Kidney (tissue), 14 donors: ENCODE results near the gene GRM1. TPM values are rescaled to one million over a fixed set of nuclear protein-coding genes. Genes with fewer than 3 reads are reported as not detected.

Experiments used
- DNase-seq, 5 donors: peaks; one replicate each; pipeline ENCODE4 v3.0.0-alpha.2; 2013 to 2020
- FAIRE-seq: peaks from 2 replicates; lab custom pipeline; 2012; peaks lifted over from hg19 to GRCh38; lab: Jason Lieb, UNC
- H3K27ac ChIP-seq, 2 donors: one replicate each; pipeline ENCODE4 v1.7.0; 2013; ENCODE audit warnings: low read depth in 2 of 2, low read length in 2 of 2, inconsistent platforms in 1 of 2
- H3K27me3 ChIP-seq: one replicate; pipeline ENCODE4 v1.7.1; 2013; ENCODE audit warnings: low read length, inconsistent platforms; ENCODE audit not compliant: control insufficient read depth, insufficient read depth
- H3K36me3 ChIP-seq, 3 donors: one replicate each; pipeline versions ENCODE4 v1.7.0 to v1.7.1; 2013; ENCODE audit warnings: low read length in 3 of 3, control low read depth in 1 of 3, inconsistent platforms in 1 of 3; ENCODE audit not compliant: insufficient read depth in 3 of 3, control insufficient read depth in 2 of 3
- H3K4me1 ChIP-seq, 3 donors: one replicate each; pipeline versions ENCODE4 v1.7.0 to v1.7.1; 2013; ENCODE audit warnings: low read length in 3 of 3, inconsistent platforms in 1 of 3, low read depth in 1 of 3; ENCODE audit not compliant: control insufficient read depth in 2 of 3, insufficient read depth in 2 of 3
- H3K4me3 ChIP-seq, 3 donors: one replicate each; pipeline versions ENCODE4 v1.7.0 to v1.8.1; 2013; ENCODE audit warnings: low read length in 3 of 3, control low read depth in 1 of 3, inconsistent platforms in 1 of 3
- H3K9ac ChIP-seq, 3 donors: one replicate each; pipeline versions ENCODE4 v1.7.0 to v1.7.1; 2013; ENCODE audit warnings: low read length in 3 of 3, control low read depth in 1 of 3, inconsistent platforms in 1 of 3
- H3K9me3 ChIP-seq, 3 donors: one replicate each; pipeline versions ENCODE4 v1.7.0 to v1.7.1; 2013; ENCODE audit warnings: low read length in 3 of 3, control low read depth in 1 of 3, inconsistent platforms in 1 of 3; ENCODE audit not compliant: control insufficient read depth in 2 of 3, insufficient read depth in 1 of 3
- CTCF ChIP-seq: IDR thresholded peaks from 3 replicates; pipeline ENCODE4 v1.5.1; 2012; ENCODE audit warnings: mild to moderate bottlenecking, moderate library complexity, borderline replicate concordance; ENCODE audit not compliant: insufficient read depth; ENCODE audit errors: extremely low read depth
- intact Hi-C: fragments of 100-400 bp; cut with DNase I; formaldehyde crosslinking; loops from one replicate; pipeline ENCODE4 v1.11.1; 2022
- polyA plus RNA-seq: library from polyadenylated mRNA; stranded (reverse); fragments of 350-450 nt; fragmentation: Illumina TruSeq; extraction: RNeasy Lipid Tissue Mini Kit (QIAGEN cat#74804); gene quantifications from one replicate; pipeline ENCODE4 v1.2.3, GENCODE V29; 2014; ENCODE audit warnings: low read depth, low replicate concordance; ENCODE audit not compliant: insufficient read depth
- total RNA-seq: library from RNA; stranded (reverse); fragmentation: NEBNext Ultra II Directional; extraction: Animal tissue kit (Norgen Biotek cat#: 25700); gene quantifications from one replicate; pipeline ENCODE4 v1.2.1, GENCODE V29; 2021
- donor health status: control.
- donor health status: control.
- donor health status: control.
- donor health status: control.
- donor health status: control.
- donor health status: DM: yes; HTN: yes; CAD: no.
- donor health status: Normal renal cell carcinoma (clear cell type).

Gene GRM1
- total and polyA plus RNA-seq, 2 donors from 2014 or later = 0.19 to 0.82 TPM

GRCh38 chr6:146209942-146210341, 181.1 kb downstream of the GRM1 start:
- no peak for DNase-seq
- H3K36me3 ChIP-seq = no peaks in the 10 kb centered on the region
- no peak for FAIRE-seq
- no peak overlapping the region for H3K27ac ChIP-seq
- H3K27me3 ChIP-seq = no peaks in the 10 kb centered on the region
- no peak for TF ChIP-seq CTCF
- no peaks in the 10 kb centered on the region for H3K9me3 ChIP-seq
- intact Hi-C loops = no loop called here
- H3K4me1 ChIP-seq = no peaks in the 10 kb centered on the region
- no peak overlapping the region for H3K9ac ChIP-seq
- no peak overlapping the region for H3K4me3 ChIP-seq

DNA sequence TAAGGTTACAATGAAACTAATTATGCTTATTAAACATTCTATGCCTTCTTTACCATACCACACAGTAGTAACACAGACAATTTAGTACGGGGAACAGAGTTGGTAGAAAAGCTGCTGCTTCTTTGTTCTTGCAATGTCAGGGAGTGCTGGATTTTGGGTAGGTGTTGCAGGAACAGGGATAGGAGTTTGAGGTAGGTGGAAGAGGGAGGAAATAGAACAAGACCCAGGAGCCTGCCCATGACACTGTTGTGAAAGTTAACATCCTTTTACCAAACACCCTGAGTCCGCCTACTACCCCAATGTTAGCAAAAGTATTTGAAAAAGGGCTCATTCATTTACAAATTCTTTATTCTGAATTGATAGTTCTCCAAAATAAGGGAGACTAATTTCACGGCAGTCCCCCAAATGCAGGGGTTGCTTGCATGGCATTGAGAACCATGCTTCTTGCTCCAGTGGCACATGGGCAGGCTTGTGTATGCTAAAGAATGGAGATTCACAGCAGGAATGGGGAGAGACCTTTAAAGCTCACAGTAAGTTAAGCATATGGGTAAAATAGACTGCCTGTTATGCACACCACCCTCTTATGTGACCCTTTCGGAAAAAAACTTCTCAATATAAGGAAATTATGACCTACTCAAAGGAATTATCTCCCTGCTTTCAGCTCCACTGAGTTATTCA, 181.7 kb downstream of the GRM1 start:
- H3K4me3 ChIP-seq = no peak overlapping the region
- DNase-seq (no peak), FAIRE-seq (no peak)
- H3K27ac ChIP-seq = no peak overlapping the region
- H3K4me1 ChIP-seq = no peaks in the 10 kb centered on the region
- no peaks in the 10 kb centered on the region for H3K9me3 ChIP-seq
- intact Hi-C loops = no loop called here
- no peak overlapping the region for H3K9ac ChIP-seq
- no peak for TF ChIP-seq CTCF
- no peaks in the 10 kb centered on the region for H3K36me3 ChIP-seq
- H3K27me3 ChIP-seq = no peaks in the 10 kb centered on the region

DNA sequence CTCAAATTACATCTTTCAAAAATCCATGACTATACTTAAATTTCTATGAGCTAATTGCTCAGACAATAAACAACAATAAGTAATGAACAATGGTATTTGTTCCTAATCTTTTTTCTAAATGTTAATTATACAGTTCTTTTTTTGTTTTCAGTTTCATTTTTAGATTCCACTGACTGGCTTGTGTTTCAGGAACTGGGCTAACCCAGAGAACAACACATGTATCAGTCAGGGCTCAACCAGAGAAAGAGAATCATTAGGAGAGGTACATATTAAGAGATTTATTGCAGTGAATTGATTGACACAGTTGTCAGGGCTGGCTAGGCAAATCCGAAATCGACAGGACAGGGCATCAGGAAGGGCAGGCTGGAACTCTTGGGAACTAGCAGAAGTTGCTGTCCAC, 182.8 kb downstream of the GRM1 start:
- intact Hi-C loops = no loop called here
- no peaks in the 10 kb centered on the region for H3K9me3 ChIP-seq
- DNase-seq (no peak), FAIRE-seq (no peak)
- no peak overlapping the region for H3K27ac ChIP-seq
- H3K9ac ChIP-seq = no peak overlapping the region
- H3K27me3 ChIP-seq = no peaks in the 10 kb centered on the region
- TF ChIP-seq CTCF = no peak
- no peaks in the 10 kb centered on the region for H3K4me1 ChIP-seq
- no peak overlapping the region for H3K4me3 ChIP-seq
- no peaks in the 10 kb centered on the region for H3K36me3 ChIP-seq

- H3K4me1 ChIP-seq = no peaks in the 10 kb centered on the region
- no peaks in the 10 kb centered on the region for H3K9me3 ChIP-seq
- intact Hi-C loops = no loop called here
- no peak for DNase-seq
- no peaks in the 10 kb centered on the region for H3K27me3 ChIP-seq
- TF ChIP-seq CTCF = no peak
- no peak for FAIRE-seq
- H3K27ac ChIP-seq = no peak overlapping the region
- H3K36me3 ChIP-seq = no peaks in the 10 kb centered on the region
- H3K4me3 ChIP-seq = no peak overlapping the region
- H3K9ac ChIP-seq = no peak overlapping the region
Observed at GRCh38 chr6:146212781-146213180, 183.9 kb downstream of the GRM1 start.
